Panc1 (cell line): ENCODE measurements around the gene PIP4K2A.

Experiments used
- POLR2AphosphoS5 ChIP-seq: IDR thresholded peaks from 2 replicates; pipeline ENCODE4 v1.6.1; 2012; ENCODE audit warnings: mild to moderate bottlenecking, low read depth, low read length, moderate library complexity
- SIN3A ChIP-seq: IDR thresholded peaks from 2 replicates; pipeline ENCODE4 v1.6.1; 2012; ENCODE audit warnings: low read depth, mild to moderate bottlenecking, low read length, moderate library complexity, borderline replicate concordance; ENCODE audit not compliant: insufficient read depth
- TF ChIP-seq, protein P1 (sequence below): fragments of 450-650 bp; IDR thresholded peaks from 2 replicates; pipeline ENCODE4 v1.5.1; 2017; ENCODE audit warnings: mild to moderate bottlenecking
- TF ChIP-seq, protein P2 (sequence below), 2 experiments: IDR thresholded peaks; 2 replicates each; pipeline ENCODE4 v1.6.1; 2011 to 2012; ENCODE audit warnings: low read depth in 2 of 2, control low read depth in 1 of 2, low read length in 1 of 2, mild to moderate bottlenecking in 1 of 2, moderate library complexity in 1 of 2; ENCODE audit not compliant: insufficient read depth in 1 of 2

DNA sequence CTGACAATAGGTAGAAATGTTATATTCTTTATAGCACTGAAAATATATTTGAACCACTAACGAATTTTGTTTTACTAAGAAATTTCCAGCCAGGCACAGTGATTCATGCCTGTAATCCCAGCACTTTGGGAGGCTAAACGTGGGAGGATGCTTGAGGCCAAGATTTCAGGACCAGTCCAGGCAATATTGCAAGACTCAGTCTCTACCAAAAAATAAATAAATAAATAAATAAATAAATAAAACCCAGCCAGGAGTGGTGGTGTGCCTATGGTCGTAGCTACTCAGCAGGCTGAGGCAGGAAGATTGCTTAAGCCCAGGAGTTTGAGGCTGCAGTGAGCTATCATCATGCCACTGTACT lies 39.8 kb downstream of the PIP4K2A start:
- TF ChIP-seq, protein P1, sequence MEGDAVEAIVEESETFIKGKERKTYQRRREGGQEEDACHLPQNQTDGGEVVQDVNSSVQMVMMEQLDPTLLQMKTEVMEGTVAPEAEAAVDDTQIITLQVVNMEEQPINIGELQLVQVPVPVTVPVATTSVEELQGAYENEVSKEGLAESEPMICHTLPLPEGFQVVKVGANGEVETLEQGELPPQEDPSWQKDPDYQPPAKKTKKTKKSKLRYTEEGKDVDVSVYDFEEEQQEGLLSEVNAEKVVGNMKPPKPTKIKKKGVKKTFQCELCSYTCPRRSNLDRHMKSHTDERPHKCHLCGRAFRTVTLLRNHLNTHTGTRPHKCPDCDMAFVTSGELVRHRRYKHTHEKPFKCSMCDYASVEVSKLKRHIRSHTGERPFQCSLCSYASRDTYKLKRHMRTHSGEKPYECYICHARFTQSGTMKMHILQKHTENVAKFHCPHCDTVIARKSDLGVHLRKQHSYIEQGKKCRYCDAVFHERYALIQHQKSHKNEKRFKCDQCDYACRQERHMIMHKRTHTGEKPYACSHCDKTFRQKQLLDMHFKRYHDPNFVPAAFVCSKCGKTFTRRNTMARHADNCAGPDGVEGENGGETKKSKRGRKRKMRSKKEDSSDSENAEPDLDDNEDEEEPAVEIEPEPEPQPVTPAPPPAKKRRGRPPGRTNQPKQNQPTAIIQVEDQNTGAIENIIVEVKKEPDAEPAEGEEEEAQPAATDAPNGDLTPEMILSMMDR, result no peak
- TF ChIP-seq, protein P2, sequence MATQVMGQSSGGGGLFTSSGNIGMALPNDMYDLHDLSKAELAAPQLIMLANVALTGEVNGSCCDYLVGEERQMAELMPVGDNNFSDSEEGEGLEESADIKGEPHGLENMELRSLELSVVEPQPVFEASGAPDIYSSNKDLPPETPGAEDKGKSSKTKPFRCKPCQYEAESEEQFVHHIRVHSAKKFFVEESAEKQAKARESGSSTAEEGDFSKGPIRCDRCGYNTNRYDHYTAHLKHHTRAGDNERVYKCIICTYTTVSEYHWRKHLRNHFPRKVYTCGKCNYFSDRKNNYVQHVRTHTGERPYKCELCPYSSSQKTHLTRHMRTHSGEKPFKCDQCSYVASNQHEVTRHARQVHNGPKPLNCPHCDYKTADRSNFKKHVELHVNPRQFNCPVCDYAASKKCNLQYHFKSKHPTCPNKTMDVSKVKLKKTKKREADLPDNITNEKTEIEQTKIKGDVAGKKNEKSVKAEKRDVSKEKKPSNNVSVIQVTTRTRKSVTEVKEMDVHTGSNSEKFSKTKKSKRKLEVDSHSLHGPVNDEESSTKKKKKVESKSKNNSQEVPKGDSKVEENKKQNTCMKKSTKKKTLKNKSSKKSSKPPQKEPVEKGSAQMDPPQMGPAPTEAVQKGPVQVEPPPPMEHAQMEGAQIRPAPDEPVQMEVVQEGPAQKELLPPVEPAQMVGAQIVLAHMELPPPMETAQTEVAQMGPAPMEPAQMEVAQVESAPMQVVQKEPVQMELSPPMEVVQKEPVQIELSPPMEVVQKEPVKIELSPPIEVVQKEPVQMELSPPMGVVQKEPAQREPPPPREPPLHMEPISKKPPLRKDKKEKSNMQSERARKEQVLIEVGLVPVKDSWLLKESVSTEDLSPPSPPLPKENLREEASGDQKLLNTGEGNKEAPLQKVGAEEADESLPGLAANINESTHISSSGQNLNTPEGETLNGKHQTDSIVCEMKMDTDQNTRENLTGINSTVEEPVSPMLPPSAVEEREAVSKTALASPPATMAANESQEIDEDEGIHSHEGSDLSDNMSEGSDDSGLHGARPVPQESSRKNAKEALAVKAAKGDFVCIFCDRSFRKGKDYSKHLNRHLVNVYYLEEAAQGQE (IDR thresholded peaks at IDR 0.05; ENCODE audit: insufficient read depth in 1 of 2, low read depth in 2 of 2, low read length in 1 of 2), result no peak
- TF ChIP-seq POLR2AphosphoS5 (no peak), SIN3A (no peak)
